K562 (cell line): ENCODE measurements around the gene ZNF490. TPM values are rescaled to one million over a fixed set of nuclear protein-coding genes. Genes with fewer than 3 reads are reported as not detected.

Source experiments
- ATF7 ChIP-seq: fragments of 450-650 bp; IDR thresholded peaks from 2 replicates; pipeline ENCODE4 v1.7.1; 2014; ENCODE audit warnings: mild to moderate bottlenecking, moderate library complexity
- CREB1 ChIP-seq, 2 experiments: sonication (generic) in 1 of 2; formaldehyde crosslinking in 1 of 2; IDR thresholded peaks; 2 replicates each; pipeline versions ENCODE4 v1.6.1 to v1.8.0; 2012 to 2022; ENCODE audit warnings: inconsistent platforms in 1 of 2, mild to moderate bottlenecking in 1 of 2, missing genetic modification reagents in 1 of 2, moderate library complexity in 1 of 2
- SRSF1 ChIP-seq: fragments of 200-400 bp; formaldehyde crosslinking; IDR thresholded peaks from 2 replicates; pipeline ENCODE4 v1.6.1; 2017; ENCODE audit warnings: mild to moderate bottlenecking, low read depth, low read length, moderate library complexity
- TAF7 ChIP-seq: fragments of 450-650 bp; IDR thresholded peaks from 2 replicates; pipeline ENCODE4 v1.6.1; 2016; ENCODE audit warnings: missing genetic modification characterization, missing compliant biosample characterization
- TEAD4 ChIP-seq, 2 experiments: sonication (generic) in 1 of 2; formaldehyde crosslinking in 1 of 2; IDR thresholded peaks; 2 replicates each; pipeline versions ENCODE4 v1.6.1 to v1.8.0; 2012 to 2022; ENCODE audit warnings: borderline replicate concordance in 1 of 2, inconsistent platforms in 1 of 2, low read length in 1 of 2, mild to moderate bottlenecking in 1 of 2, missing genetic modification reagents in 1 of 2
- ZNF695 ChIP-seq: fragments of 450-650 bp; formaldehyde crosslinking; IDR thresholded peaks from 2 replicates; pipeline ENCODE4 v1.4.0; 2020; ENCODE audit warnings: mild to moderate bottlenecking, moderate library complexity
- ZSCAN32 ChIP-seq: fragments of 450-650 bp; formaldehyde crosslinking; IDR thresholded peaks from 2 replicates; pipeline ENCODE4 v1.4.0; 2020; ENCODE audit warnings: mild to moderate bottlenecking, moderate library complexity
- polyA plus RNA-seq, 8 experiments: library from polyadenylated mRNA; depleted of rRNA in 4 of 8; stranded (reverse) in 5 of 8; unstranded in 3 of 8; fragments of >200 nt; fragmentation: Nextera tagmentation in 2 of 8; fragmentation: Illumina TruSeq in 1 of 8; extraction: Ambion mirVana in 2 of 8; extraction: Trizol in 1 of 8; gene quantifications; 2 replicates each; pipeline versions ENCODE4 v1.2.1 to v1.2.3, GENCODE V29; 2011 to 2014; ENCODE audit warnings: inconsistent platforms in 1 of 8, missing spikeins in 1 of 8
- total RNA-seq, 7 experiments: library from RNA; depleted of rRNA in 6 of 7; stranded (reverse); fragments of >200 nt in 6 of 7; fragmentation: Illumina TruSeq in 2 of 7; extraction: Trizol in 2 of 7; gene quantifications; 2 replicates each; pipeline versions ENCODE4 v1.2.1 to v1.2.3, GENCODE V29; 2011 to 2021; ENCODE audit warnings: low replicate concordance in 1 of 7
- TF ChIP-seq, protein P1 (sequence below): sonication (generic); formaldehyde crosslinking; IDR thresholded peaks from 2 replicates; pipeline ENCODE4 v1.8.0; 2022; ENCODE audit warnings: missing genetic modification reagents, mild to moderate bottlenecking, moderate library complexity, borderline replicate concordance
- TF ChIP-seq, protein P2 (sequence below), 2 experiments: IDR thresholded peaks in 1 of 2; conservative IDR thresholded peaks in 1 of 2; 2 replicates each; pipeline ENCODE4 v1.6.1; 2016; ENCODE audit warnings: low read depth in 2 of 2, mild to moderate bottlenecking in 1 of 2, missing compliant biosample characterization in 1 of 2, missing genetic modification characterization in 1 of 2, moderate library complexity in 1 of 2

ZNF490 gene
- total and polyA plus RNA-seq, 9 of the 15 experiments (the other 6 are each of a cell fraction or from before 2014, with no cell fraction given): 0.90 to 8.3 (median 4.4) TPM

DNA sequence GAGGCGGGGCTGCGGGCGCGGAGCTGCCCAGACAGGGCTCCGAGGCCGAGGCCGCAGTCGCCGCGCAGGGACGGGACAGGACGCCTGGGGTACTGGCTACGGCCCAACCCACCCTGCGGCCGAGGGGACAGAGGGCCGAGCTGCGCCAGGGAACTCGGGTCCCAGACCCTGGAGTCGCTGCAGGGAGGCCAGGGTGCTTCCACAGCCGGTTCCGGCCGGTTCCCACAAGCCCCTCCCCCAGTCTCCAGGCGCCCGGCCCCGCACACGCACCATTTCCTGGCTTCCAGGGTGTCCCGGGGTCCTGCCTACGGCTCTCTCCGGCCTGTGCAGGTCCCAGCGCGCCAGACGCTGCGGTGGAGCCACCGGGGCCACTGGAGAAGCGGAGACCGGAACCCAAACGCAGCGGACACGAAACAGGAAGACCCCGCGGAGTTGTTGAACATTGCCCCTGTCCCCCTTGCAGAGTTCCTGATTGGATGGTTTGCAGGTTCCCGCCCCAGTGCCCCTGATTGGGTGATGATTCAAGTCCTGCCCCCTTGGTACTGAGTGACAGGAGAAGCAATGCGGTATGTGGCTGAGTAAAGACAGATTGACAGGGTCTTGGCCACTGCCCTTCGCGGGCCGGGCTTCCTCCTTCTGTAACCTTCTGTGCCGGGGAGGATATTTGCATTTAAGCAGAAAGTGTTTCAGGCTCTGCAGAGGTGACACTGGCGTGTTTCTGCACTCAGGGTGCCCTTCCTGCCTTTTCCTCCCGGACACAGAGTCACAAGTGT is 59.4 kb downstream of the ZNF490 start, which contains the start of gene ZNF564 (continued):
- TF ChIP-seq CREB1 (IDR thresholded peaks at IDR 0.05) (peak; percentile 40), CREB1 (CRISPR knock-in tag; IDR thresholded peaks at IDR 0.05) (peak; percentile 41), ZSCAN32 (CRISPR knock-in tag) (0 out of 2 replicates have a peak, but pooled peaks have one; percentile 4), TEAD4 (IDR thresholded peaks at IDR 0.05; ENCODE audit: low read length) (peak; percentile 45), TEAD4 (CRISPR knock-in tag; IDR thresholded peaks at IDR 0.05; ENCODE audit: borderline replicate concordance) (no peak), ZNF695 (CRISPR knock-in tag) (no peak), TAF7 (tag) (peak; percentile 72), SRSF1 (0 out of 2 replicates have a peak, but pooled peaks have one; percentile 37), ATF7 (peak; percentile 35)
- TF ChIP-seq, protein P1, sequence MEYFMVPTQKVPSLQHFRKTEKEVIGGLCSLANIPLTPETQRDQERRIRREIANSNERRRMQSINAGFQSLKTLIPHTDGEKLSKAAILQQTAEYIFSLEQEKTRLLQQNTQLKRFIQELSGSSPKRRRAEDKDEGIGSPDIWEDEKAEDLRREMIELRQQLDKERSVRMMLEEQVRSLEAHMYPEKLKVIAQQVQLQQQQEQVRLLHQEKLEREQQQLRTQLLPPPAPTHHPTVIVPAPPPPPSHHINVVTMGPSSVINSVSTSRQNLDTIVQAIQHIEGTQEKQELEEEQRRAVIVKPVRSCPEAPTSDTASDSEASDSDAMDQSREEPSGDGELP (CRISPR knock-in tag): peak; percentile 84; the same call in 1 of the 2 replicates
- TF ChIP-seq, protein P2, sequence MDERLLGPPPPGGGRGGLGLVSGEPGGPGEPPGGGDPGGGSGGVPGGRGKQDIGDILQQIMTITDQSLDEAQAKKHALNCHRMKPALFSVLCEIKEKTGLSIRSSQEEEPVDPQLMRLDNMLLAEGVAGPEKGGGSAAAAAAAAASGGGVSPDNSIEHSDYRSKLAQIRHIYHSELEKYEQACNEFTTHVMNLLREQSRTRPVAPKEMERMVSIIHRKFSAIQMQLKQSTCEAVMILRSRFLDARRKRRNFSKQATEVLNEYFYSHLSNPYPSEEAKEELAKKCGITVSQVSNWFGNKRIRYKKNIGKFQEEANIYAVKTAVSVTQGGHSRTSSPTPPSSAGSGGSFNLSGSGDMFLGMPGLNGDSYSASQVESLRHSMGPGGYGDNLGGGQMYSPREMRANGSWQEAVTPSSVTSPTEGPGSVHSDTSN (CRISPR knock-in tag; IDR thresholded peaks at IDR 0.05; ENCODE audit: low read depth): peak; percentile 99
- TF ChIP-seq, protein P2 (tag; conservative IDR thresholded peaks at IDR 0.05; ENCODE audit: low read depth): peak; percentile 100
